Measurements from ENCODE around the gene KCTD17.

The KCTD17 gene

GRCh38 chr22:37103656-37104452 is 52.3 kb downstream of the KCTD17 start:
- DNase-seq (ENCODE audit: low read depth), result no peak

GRCh38 chr22:37105154-37105553 is 53.6 kb downstream of the KCTD17 start:
- no peak for DNase-seq (ENCODE audit: low read depth)

- no peak for DNase-seq (ENCODE audit: low read depth)
Measured at GRCh38 chr22:37105990-37106389, 54.4 kb downstream of the KCTD17 start.

- no peak for DNase-seq (ENCODE audit: low read depth)
Measured at GRCh38 chr22:37107816-37108621, 56.5 kb downstream of the KCTD17 start.

GRCh38 chr22:37109242-37109917 is 57.8 kb downstream of the KCTD17 start, which contains the start of gene TMPRSS6:
Gene TMPRSS6, minus strand, starts transcription at chr22:37109713. Its CDS starts 6,296 bp downstream, at chr22:37103417.
- no peak for DNase-seq (ENCODE audit: low read depth)

GRCh38 chr22:37111156-37111717 is 59.7 kb downstream of the KCTD17 start:
- DNase-seq (ENCODE audit: low read depth), result no peak

- no peak for DNase-seq (ENCODE audit: low read depth)
Measured at GRCh38 chr22:37112084-37112728, 60.7 kb downstream of the KCTD17 start.

Data from activated T-cell treated with anti-CD3 and anti-CD28 coated beads for 24 hours (primary cell).